Fibroblast of villous mesenchyme (primary cell): ENCODE data around the gene SEMA4F. TPM values are rescaled to one million over a fixed set of nuclear protein-coding genes. Genes with fewer than 3 reads are reported as not detected.

ENCODE experiments used
- DNase-seq: peaks from one replicate; pipeline ENCODE4 v3.0.0-alpha.2; 2010; ENCODE audit warnings: low read depth
- H3K4me3 ChIP-seq: 2 replicates; pipeline ENCODE4 v1.5.1; 2011; ENCODE audit warnings: low read depth, mild to moderate bottlenecking, low read length
- CTCF ChIP-seq: IDR thresholded peaks from 2 replicates; pipeline ENCODE4 v1.5.1; 2012; ENCODE audit warnings: low read depth, mild to moderate bottlenecking, low read length; ENCODE audit not compliant: insufficient read depth
- total RNA-seq: library from RNA; depleted of rRNA; stranded (reverse); fragments of >200 nt; gene quantifications from 2 replicates; pipeline ENCODE4 v1.2.3, GENCODE V29; 2012

Gene SEMA4F
- total RNA-seq, 1 donor, result 5.6 TPM

GRCh38 chr2:74679615-74680014 lies 25.6 kb downstream of the SEMA4F start:
- no peak for TF ChIP-seq CTCF
- no peak overlapping the region for H3K4me3 ChIP-seq
- DNase-seq, result no peak

- no peak overlapping the region for H3K4me3 ChIP-seq
- DNase-seq, result no peak
- TF ChIP-seq CTCF, result no peak
These were observed 28.5 kb downstream of the SEMA4F start for GRCh38 chr2:74682501-74682900.

GRCh38 chr2:74685408-74685807 lies 31.4 kb downstream of the SEMA4F start:
- no peak for DNase-seq
- no peak overlapping the region for H3K4me3 ChIP-seq
- TF ChIP-seq CTCF, result no peak

GRCh38 chr2:74688881-74689280 lies 34.8 kb downstream of the SEMA4F start:
- no peak for TF ChIP-seq CTCF

GRCh38 chr2:74689671-74690070 lies 35.6 kb downstream of the SEMA4F start:
- H3K4me3 ChIP-seq, result no peak overlapping the region
- no peak for TF ChIP-seq CTCF
- DNase-seq, result no peak

More at GRCh38 chr2:74688881-74689280, 34.8 kb downstream of the SEMA4F start:
- no peak overlapping the region for H3K4me3 ChIP-seq
- no peak for DNase-seq

- H3K4me3 ChIP-seq, result no peak overlapping the region
- peak; percentile 77 for DNase-seq
- TF ChIP-seq CTCF, result peak; percentile 91
These were observed 36.5 kb downstream of the SEMA4F start for GRCh38 chr2:74690571-74690970.

GRCh38 chr2:74691929-74692328 lies 37.9 kb downstream of the SEMA4F start:
- no peak for TF ChIP-seq CTCF
- no peak overlapping the region for H3K4me3 ChIP-seq
- peak; percentile 36 for DNase-seq
